Measurements from ENCODE around the gene F5.

The F5 gene

DNA sequence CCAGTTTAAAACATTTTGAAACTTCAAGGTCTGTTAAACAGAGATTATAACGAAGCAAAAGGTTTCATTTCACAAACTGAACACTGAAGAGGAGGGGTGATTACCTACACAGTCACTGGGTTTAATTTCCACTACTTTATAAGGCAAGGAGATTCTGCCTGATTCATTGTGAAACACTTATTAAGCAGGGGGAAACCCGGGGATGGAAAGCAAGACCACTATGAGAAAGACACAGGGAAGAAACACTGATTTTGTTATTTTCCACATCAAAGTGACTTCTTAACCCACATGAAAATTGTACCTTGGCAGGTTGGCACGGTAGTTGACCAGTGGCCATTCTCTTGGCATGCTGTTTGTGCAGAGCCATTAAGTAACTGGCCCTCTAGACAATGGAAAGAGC lies 8.1 kb upstream of the F5 start:
- no peak overlapping the region for H3K4me3 ChIP-seq (ENCODE audit: low read length)
- DNase-seq (ENCODE audit: low read depth, low spot score) = no peak

DNA sequence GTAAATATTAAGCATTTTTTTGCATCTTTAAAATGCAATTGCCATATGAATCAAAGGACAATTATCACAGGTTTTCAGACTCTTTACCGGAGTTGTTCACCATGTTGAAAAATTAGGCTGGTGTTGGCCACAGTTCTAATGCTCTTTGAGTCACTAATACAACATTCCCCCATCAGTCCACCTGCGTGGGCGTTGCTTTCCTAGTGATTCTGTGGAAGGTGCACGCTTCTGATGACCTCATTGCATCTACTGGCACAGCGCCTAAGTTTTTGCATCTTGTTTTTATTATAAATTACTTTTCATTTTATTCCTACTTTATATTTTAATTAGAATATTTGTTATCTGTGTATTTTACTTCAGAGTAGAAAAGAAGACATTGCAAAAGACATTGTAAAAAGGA lies 4.7 kb upstream of the F5 start:
- no peak overlapping the region for H3K4me3 ChIP-seq (ENCODE audit: low read length)
- no peak for DNase-seq (ENCODE audit: low read depth, low spot score)

DNA sequence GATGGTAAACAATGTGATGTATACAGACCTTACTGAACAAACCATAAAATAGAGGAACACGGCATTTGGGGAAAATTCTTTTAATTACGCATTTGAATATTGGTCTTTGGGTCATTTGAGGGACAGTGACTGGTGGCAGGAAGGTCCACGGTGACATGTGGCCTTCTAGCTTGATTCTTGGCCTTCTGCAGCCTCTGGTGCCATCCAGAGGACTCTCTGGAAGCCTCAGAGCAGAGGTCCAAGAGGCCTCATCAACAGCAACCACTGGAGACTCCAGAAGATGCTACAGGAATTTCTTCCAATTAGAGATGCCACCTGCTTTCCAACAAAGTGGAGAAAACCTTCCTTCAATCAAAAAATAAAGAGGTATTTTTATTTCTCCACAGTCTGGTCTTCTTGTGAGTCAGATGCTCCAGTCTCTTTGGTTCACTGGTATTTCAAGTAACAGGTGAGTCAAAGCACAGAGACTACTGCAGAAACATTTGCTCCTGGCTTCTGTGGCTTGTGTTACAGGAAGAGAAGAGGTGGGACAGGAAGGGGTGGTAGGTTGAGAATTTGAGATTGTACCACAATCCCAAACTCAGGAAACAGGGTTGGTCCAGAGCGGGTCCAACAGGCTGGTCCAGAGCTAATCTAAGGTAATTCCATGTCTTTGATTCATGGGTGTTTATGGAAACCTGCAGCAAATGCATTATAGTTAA lies 2.7 kb upstream of the F5 start:
- H3K4me3 ChIP-seq (ENCODE audit: low read length) = no peak overlapping the region
- no peak for DNase-seq (ENCODE audit: low read depth, low spot score)

DNA sequence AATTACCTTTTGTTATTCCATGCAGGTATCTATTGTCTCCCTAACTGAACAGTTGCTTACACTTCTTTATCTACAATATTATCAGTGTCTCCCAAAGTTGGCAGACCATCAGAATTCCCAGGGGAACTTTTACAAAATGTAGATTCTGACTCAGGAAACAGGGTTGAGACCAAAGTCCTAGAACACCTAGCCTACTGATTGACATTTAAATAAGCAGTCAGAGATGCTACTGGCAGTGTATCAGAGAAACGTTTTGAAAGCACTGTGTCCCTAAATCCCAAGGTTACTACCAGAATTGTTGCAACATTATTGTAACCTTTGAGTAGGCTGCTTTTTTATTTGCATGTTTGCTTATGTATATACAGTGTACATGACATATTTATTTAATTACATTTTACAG lies 1.8 kb upstream of the F5 start:
- H3K4me3 ChIP-seq (ENCODE audit: low read length) = no peak overlapping the region
- DNase-seq (ENCODE audit: low read depth, low spot score) = no peak

DNA sequence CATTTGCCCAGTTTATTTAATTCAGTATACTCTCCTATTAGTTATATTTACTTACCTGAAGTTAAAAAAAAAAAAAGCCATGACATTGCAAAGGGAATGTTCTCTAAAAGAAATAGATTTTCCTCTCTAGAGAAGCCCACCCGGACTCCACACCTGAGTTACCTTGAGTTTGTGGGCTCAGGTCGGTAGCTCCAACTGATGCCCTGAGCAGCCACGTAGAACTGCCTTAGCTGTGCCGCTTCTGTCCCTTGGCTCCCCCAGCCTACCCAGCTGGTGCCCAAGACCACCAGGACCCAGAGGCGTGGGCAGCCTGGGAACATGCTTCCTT lies 250 bp downstream of the F5 start:
- H3K4me3 ChIP-seq (ENCODE audit: low read length) = peak overlapping the region; percentile 11; the same call in 1 of the 2 replicates
- no peak for DNase-seq (ENCODE audit: low read depth, low spot score)

DNA sequence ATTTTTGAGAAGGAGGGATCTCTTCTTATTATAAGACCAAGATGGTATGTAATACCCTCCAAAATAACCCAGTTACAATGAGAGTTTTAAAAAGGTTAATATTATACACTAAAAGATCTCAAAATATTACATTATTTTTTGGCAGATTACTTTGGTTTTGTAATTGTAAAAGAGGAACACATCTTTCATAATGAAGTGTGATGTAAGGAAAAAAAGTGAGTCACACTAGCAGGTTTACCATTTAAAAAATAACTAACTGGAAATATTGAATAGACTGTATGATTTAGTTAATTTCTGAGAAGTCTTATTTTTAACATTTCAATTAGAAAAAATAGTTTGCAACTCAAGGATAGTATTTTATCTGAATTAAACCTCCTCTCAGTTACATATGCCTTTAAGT lies 1.1 kb downstream of the F5 start:
- DNase-seq (ENCODE audit: low read depth, low spot score) = no peak

DNA sequence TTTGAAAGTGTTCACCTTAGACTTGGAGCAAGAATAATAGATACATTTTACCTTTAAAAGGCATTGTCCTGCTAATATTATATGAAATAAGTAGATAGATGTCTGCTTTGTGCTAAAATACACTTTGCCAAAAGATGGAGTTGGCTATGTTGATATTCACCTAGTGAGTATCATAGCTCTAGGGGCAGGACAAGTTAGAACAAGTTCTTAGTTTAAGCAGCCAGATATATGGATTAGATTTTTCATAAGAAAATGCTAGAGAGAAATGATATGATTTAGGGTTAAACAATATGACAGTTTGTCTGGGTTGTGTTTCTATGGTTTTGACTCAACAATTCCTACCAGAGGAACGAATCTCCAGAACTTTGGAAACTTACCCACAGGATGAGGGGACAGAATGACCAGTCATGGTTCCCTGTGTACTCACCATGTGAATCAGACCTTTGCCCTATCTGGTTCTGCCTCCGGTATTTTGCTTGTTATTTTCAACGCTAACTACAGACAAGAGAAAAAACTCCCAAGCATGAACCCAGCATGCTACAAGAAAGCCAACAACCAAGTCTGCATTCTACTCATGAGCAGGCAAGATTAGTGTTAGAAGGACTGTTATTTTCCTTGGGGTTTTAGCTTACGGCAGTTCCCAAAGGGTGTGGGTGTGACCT lies 1.7 kb downstream of the F5 start:
- no peak for DNase-seq (ENCODE audit: low read depth, low spot score)
- no peak overlapping the region for H3K4me3 ChIP-seq (ENCODE audit: low read length)

More for the DNA sequence above, 1.1 kb downstream of the F5 start:
- no peak overlapping the region for H3K4me3 ChIP-seq (ENCODE audit: low read length)

DNA sequence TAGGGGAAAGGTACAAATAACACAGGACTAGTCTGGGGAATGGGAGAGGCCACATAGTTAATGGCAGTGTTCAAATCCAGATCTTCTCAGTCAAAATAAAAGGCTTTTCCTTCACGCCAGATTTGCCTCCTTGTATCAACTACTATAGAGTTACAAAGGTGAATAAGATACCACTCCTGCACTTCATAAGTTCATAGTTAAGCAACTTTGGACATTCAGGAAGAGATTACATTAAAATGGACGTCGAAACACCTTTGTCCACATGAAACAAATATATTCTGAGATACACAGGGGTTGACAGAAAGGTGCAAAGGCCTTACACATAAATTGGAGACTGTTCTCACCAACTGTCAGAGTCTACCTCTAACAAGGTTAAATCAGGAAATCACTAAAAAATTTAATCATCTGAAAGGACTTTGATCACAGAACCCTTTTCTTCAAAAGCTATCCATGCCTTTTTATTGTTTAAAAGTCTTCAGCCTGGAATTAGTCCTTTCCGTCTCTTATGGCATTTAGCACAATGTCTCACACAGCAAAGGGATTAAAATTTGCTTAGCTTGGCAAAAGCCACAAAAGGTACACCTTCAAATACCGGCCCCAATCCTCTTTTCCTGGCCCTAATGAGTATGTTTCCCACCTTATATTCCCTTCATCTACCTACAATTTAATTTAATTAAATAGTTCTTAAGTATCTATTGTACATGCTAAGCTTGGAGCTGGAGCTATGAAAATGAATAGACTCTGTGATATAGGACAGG lies 8.1 kb downstream of the F5 start:
- no peak for DNase-seq (ENCODE audit: low read depth, low spot score)
- no peak overlapping the region for H3K4me3 ChIP-seq (ENCODE audit: low read length)

DNA sequence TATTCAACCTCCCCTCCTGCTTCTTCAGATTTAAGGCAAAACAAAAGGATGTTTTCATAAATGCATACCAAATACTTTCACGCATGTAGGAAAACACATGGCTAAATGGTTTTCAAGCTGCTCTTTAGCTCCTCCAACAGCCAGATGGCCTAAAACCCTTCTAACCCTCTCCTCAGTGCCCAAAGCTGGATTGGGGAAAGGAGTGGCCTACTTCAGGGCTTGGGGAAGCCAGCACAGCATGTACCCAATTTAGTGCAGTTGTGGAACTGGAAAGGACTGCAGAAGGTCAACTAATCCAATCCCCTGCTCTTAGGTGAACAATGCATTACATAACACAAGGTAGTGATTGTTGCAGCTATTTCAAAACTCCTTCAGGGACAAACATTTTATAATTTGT lies 9.3 kb downstream of the F5 start:
- H3K4me3 ChIP-seq (ENCODE audit: low read length) = no peak overlapping the region
- DNase-seq (ENCODE audit: low read depth, low spot score) = no peak

DNA sequence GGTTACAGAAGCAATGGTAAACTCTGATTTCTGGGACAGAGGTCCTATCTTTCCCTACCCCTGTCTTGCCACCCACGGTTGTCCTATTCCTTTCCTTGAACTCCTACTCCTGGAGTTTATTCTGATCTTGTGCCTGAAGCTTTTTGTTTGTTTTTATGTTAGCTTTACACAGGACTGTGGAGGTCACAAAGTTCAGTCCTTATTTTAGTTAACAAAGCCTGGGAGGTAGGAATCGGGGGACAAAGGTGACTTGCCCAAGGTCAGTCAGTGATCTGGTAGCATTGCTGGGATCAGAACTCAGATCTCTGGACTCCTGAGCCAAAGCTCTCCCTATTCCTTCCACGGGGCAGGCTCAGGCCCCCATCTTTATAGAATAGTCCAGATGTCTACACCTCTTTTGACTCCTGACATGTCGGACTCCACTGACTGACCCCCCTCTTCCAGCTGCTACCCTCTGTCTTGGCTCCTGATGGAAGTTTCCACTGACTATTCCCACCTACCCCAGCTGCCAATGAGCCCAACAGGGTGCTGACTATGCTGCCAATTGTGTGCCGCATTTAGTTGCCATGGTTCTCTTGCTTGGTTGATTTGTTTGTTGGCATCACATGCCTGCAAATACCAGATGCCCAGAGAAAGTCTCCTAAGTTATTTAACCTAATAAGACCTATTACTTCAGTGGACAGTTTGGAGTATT lies 9.9 kb downstream of the F5 start:
- no peak for DNase-seq (ENCODE audit: low read depth, low spot score)
- H3K4me3 ChIP-seq (ENCODE audit: low read length) = no peak overlapping the region

DNA sequence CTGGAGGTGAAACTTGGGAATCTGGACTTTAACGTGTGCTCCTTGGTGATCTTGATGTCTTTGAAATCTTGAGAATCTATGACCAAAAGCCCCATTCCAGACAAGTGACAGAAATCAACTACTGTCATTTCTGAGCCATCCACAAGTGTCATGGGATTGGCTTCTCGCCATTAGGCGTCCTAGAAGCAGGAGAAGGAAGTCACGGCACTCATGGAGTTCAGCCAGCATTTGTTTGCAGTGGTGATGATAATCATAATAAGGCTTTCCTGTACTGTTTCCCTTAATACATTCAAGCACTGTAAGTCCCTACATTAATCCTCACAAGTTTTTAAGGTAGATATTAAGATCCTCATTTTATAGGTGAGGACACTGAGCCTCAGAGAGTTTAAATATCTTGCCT lies 11.9 kb downstream of the F5 start:
- DNase-seq (ENCODE audit: low read depth, low spot score) = no peak
- H3K4me3 ChIP-seq (ENCODE audit: low read length) = no peak overlapping the region

DNA sequence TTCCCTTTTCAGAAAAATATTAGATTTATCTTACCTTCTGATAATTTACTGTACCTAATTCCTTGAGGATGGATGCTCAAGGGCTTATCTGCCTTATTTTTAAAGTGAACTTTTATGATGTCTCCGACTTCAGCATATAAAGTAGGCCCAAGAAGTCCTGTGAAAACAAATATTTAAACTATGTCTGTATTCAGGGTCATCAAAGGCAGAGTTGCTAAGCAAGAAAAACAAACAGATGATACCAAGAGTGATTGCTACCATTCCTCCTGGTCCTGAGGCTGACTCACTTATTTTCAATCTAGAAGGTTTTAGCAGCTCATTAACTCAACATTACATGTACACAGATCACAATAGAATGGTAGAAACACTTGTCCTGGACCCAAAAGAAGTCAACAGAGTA lies 14.1 kb downstream of the F5 start:
- no peak overlapping the region for H3K4me3 ChIP-seq (ENCODE audit: low read length)
- DNase-seq (ENCODE audit: low read depth, low spot score) = no peak

DNA sequence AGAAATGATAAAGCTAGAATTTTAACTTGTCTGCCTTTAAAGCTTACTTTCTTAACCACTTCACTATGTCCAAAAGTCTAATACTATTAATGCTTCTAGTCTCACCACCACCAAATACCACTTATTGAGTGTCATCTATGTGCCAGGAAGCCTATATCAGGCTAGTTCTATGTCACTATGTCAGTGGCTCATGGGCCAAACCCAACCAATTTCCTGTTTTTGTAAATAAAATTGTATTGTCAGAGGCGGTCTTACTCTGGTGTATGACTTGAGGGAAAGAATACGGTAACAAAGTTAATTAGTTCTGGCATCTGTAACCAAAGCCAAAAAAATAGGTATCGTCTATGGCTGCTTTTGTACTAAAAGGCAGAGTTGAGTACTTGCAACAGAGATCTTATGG lies 14.8 kb downstream of the F5 start:
- DNase-seq (ENCODE audit: low read depth, low spot score) = no peak
- H3K4me3 ChIP-seq (ENCODE audit: low read length) = no peak overlapping the region

DNA sequence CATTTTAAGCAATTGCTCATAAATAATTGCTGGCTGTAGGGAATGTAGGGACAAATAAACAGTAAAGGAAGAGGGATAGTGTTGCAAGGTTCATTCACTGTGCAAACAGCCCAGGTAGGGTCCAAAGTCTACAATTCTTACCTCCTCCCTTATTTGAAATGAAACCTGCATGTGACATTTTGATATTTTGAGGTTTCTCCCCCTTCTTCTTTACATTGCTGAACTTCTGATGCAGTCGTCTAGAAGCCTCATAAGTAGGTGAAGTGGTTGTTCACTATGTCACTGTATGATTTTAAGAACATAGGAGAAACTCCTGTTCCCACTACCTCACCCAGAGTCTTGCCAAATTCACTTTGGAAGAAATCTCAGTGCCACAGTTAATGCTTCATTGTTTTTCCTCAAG lies 16.1 kb downstream of the F5 start:
- no peak for DNase-seq (ENCODE audit: low read depth, low spot score)
- H3K4me3 ChIP-seq (ENCODE audit: low read length) = no peak overlapping the region

DNA sequence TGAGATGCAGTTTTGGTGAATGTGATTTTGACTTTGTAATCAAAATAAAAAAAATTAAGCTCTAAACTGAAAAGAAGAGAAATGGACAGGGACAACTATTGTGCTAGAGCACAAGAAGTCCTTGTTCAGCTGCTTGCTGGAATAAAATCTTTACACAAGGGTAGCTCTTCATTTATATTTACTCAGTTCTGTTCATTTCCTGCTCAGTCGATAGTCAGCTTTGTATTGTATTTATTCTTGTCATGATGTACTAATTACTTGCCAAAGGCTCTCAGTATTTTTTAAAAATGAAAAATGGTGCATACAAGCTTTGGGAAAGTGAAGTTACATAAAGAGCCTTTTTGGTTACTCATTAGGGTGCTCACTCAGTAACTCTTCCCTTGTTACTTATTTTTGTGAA lies 17.8 kb downstream of the F5 start:
- no peak overlapping the region for H3K4me3 ChIP-seq (ENCODE audit: low read length)
- DNase-seq (ENCODE audit: low read depth, low spot score) = no peak

DNA sequence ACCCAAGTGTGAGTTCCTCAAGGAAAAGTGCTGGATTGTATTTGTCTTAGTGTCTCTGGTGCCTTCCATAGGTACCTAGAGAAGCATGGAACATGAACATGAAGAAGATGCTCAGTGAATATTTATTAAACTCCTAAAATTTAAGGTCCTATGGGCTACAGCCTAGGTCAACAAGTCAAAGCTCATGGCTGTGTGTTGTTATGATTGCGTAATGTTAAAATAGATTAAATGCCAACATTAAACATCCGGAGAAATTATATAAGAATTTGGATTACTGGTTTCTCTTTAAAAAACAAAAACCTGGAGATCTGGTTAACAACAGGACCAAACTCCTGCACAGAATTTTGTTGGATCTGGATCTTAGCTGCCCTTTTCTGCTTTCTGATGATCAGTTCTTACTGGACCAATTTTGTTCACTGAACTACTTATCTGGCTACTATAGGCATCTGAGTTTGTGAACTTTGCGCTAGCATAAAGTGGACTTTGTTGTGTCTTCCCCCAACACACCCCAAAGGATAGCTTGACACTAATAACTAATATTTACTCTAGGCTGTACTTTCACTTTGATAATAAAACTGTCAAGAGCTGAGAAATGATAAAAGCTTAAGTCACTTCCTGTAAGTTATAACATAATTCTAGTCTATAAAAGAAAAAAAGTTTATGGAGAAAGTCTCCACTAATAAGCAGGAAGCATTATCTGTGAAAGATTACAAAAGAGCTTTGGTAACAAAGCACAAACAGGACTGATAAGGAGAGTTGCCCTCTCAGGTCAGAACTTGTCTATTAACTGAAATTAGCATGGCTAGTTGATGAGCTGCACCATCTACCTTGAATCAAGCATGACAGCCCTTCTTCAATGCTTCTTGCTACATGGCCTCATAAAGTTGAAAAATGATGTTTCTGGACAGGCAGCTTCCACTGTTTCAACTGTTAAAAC lies 20.7 kb downstream of the F5 start:
- no peak overlapping the region for H3K4me3 ChIP-seq (ENCODE audit: low read length)
- no peak for DNase-seq (ENCODE audit: low read depth, low spot score)

DNA sequence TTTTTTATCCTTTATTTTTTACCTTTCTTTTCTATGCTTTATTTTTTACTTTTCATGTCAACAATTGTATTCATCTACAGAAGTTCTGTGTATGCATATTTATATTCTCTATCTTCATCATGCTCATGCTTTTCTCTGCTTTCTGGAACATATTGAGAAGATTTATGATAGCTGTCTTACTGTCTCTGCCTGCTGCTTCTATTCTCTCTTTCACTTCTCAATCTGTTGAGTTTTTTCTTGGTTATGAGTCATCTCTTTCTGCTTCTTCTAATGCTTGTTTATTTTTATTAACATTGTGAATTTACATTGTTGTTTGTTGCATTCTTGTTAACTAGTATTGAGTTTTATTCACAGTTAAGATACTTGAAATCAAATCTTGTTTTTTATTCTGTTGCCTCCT lies 22.6 kb downstream of the F5 start:
- DNase-seq (ENCODE audit: low read depth, low spot score) = no peak
- no peak overlapping the region for H3K4me3 ChIP-seq (ENCODE audit: low read length)

DNA sequence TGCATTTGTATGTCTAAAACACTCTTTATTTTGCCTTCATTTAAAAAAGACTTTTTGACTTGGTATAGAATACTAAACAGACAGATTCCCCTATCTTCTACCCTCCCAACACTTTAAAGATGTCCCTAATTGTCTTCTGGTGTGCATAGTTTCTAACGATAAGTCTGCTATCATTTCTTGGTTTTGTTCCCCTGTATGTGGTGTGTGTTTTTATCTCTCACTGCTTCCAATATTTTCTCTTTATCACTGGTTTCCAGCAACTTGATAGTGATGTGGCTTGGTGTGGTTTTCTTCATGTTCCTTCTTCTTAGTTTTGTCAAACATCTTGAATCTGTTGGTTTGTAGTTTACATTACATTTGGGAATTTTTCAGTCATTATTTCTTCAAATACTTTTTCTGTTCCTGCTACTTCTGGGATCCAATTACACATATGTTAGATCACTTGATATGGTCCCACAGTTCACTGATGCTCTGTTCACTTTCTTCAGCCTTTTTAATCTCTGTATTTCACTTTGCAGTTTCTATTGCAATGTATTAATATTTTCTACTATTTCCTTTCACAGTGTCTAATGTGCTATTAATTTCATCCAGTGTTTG lies 23.2 kb downstream of the F5 start:
- DNase-seq (ENCODE audit: low read depth, low spot score) = no peak

DNA sequence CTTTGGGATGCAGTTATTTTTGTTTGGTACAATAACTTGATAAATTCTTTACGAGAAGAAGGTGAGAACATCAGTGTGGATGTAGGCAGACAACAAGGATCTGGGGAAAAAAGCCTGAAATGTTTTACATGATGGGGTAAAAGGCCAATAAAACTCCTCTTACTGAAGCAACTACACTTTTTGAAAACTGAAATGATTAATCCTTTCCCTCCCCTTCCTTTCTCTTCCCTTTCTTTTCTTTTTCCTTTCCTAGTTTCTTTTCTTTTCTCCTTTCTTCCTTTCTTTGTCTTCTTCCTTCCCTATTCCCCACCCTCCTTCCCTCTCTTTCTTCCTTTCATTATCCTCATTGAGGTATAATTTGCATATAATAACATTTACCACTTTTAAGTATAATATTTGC lies 24.6 kb downstream of the F5 start:
- H3K4me3 ChIP-seq (ENCODE audit: low read length) = no peak overlapping the region
- no peak for DNase-seq (ENCODE audit: low read depth, low spot score)

More for the DNA sequence above, 23.2 kb downstream of the F5 start:
- H3K4me3 ChIP-seq (ENCODE audit: low read length) = no peak overlapping the region
